ENCODE results near the gene PTPRJ. TPM values are rescaled to one million over a fixed set of nuclear protein-coding genes. Genes with fewer than 3 reads are reported as not detected.

PTPRJ gene
- total and polyA plus RNA-seq, 9 of the 15 experiments (the other 6 are each of a cell fraction or from before 2014, with no cell fraction given): 0.56 to 10.7 (median 4.8) TPM

DNA sequence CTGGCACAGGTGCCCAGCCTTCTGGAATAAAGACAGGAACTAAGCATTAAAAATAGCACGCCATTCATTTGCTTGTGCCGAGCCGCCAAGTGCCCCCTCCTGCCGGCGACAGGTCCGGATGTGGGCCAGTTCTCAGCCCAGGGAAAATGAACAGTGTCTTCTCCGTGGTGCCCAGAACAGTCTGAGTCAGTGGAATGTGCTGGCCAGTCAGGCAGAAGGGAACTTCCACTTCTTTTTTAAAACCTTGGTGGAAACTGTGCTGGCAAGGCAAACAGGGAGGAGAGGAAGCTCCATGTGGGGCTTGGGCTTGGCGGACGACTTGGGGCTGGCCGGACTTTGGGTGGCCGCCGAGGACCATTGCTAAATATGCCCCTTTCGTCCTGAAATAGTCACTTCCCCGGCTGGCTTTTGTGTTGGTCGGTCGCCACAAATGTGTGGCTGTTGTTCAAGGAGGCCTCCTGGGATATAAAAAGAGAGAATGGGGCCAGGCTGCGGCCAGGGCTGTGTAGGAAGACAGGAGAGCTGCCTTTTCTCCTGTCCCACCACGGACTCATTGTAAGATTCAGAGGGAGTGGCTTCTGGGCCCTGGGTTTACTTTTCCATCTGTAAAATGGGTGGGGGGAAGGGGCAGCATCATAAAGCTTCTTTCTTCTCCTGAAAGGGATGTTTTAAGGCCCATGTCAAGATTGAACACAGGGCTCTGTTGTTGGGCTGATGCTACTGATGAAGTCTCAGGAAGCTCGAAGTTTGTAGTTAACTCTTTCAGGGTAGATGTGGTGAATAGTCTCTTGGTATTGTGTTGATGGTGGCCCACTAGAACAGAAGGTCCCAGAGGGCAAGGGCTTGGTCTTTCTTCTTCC lies 101.0 kb downstream of the PTPRJ start (continued):
- TF ChIP-seq, protein P1, sequence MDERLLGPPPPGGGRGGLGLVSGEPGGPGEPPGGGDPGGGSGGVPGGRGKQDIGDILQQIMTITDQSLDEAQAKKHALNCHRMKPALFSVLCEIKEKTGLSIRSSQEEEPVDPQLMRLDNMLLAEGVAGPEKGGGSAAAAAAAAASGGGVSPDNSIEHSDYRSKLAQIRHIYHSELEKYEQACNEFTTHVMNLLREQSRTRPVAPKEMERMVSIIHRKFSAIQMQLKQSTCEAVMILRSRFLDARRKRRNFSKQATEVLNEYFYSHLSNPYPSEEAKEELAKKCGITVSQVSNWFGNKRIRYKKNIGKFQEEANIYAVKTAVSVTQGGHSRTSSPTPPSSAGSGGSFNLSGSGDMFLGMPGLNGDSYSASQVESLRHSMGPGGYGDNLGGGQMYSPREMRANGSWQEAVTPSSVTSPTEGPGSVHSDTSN (CRISPR knock-in tag; IDR thresholded peaks at IDR 0.05; ENCODE audit: low read depth): no peak
- TF ChIP-seq, protein P1 (tag; conservative IDR thresholded peaks at IDR 0.05; ENCODE audit: low read depth): no peak
- TF ChIP-seq SRF (CRISPR knock-in tag; IDR thresholded peaks at IDR 0.05) (no peak), TRIM28 (IDR thresholded peaks at IDR 0.05) (no peak), ETS1 (conservative IDR thresholded peaks at IDR 0.05; ENCODE audit: control insufficient read depth, low read depth, low read length) (no peak), SAP30 (IDR thresholded peaks at IDR 0.05; ENCODE audit: borderline replicate concordance, insufficient read depth, low read depth, low read length, poor library complexity, severe bottlenecking) (no peak), GATAD2A (IDR thresholded peaks at IDR 0.05) (no peak), CHD1 (IDR thresholded peaks at IDR 0.05; ENCODE audit: low read length) (no peak), HMGN3 (IDR thresholded peaks at IDR 0.05; ENCODE audit: borderline replicate concordance, extremely low read depth, insufficient read length, low read depth, low read length) (no peak), ZNF311 (CRISPR knock-in tag; IDR thresholded peaks at IDR 0.05) (no peak), DIDO1 (tag; IDR thresholded peaks at IDR 0.05; ENCODE audit: low read depth) (no peak), CEBPG (CRISPR knock-in tag; IDR thresholded peaks at IDR 0.05) (no peak), CEBPG (tag; conservative IDR thresholded peaks at IDR 0.05 in 1 of 2, IDR thresholded peaks at IDR 0.05 in 1 of 2) (no peak), ZNF232 (CRISPR knock-in tag; IDR thresholded peaks at IDR 0.05) (no peak), ZNF445 (CRISPR knock-in tag; IDR thresholded peaks at IDR 0.05; ENCODE audit: low read depth) (no peak)
- TF ChIP-seq, protein P2, sequence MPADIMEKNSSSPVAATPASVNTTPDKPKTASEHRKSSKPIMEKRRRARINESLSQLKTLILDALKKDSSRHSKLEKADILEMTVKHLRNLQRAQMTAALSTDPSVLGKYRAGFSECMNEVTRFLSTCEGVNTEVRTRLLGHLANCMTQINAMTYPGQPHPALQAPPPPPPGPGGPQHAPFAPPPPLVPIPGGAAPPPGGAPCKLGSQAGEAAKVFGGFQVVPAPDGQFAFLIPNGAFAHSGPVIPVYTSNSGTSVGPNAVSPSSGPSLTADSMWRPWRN (IDR thresholded peaks at IDR 0.05; ENCODE audit: low read depth): no peak

Data from K562 (cell line).